Testis (tissue), 2 donors: ENCODE measurements around the gene HMCES.

Source experiments
- POLR2A ChIP-seq: fragments of 450-650 bp; IDR thresholded peaks from one replicate; pipeline ENCODE4 v1.6.1; 2017; ENCODE audit warnings: antibody characterized with exemption, mild to moderate bottlenecking, moderate library complexity
- TF ChIP-seq, protein P1 (sequence below), 3 experiments: fragments of 450-650 bp in 2 of 3; fragments of 200-600 bp in 1 of 3; sonication (generic) in 1 of 3; IDR thresholded peaks; one replicate each; pipeline ENCODE4 v1.5.1; 2016 to 2019; ENCODE audit warnings: antibody characterized with exemption in 3 of 3, mild to moderate bottlenecking in 2 of 3, moderate library complexity in 1 of 3

DNA sequence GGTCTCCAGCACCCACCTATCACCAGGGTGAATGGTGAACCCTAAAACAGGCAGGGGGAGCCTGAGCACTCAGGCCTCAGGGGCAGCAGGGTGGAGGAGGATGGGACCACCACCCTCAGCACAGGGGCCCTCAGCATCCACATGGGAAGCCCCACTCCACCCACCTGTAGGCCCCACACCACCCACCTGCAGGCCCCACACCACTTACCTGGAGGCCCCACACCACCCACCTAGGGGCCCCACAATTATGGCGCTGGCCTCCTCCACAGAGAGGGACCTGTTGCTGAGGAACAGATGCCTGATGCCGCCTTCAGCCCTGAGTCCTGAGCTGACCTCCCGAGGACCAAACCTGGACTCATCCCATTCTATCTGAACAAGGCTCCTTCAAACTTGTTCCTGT, 46.7 kb downstream of the HMCES start:
- TF ChIP-seq POLR2A: no peak
- TF ChIP-seq, protein P1, sequence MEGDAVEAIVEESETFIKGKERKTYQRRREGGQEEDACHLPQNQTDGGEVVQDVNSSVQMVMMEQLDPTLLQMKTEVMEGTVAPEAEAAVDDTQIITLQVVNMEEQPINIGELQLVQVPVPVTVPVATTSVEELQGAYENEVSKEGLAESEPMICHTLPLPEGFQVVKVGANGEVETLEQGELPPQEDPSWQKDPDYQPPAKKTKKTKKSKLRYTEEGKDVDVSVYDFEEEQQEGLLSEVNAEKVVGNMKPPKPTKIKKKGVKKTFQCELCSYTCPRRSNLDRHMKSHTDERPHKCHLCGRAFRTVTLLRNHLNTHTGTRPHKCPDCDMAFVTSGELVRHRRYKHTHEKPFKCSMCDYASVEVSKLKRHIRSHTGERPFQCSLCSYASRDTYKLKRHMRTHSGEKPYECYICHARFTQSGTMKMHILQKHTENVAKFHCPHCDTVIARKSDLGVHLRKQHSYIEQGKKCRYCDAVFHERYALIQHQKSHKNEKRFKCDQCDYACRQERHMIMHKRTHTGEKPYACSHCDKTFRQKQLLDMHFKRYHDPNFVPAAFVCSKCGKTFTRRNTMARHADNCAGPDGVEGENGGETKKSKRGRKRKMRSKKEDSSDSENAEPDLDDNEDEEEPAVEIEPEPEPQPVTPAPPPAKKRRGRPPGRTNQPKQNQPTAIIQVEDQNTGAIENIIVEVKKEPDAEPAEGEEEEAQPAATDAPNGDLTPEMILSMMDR (IDR thresholded peaks at IDR 0.05): no peak
